ENCODE measurements around the gene RAD51B.

RAD51B gene

GRCh38 chr14:68295316-68295816 lies 475.8 kb downstream of the RAD51B start:
- peak; percentile 99 for TF ChIP-seq TCF7L2 (IDR thresholded peaks at IDR 0.05; ENCODE audit: borderline replicate concordance, low read depth, low read length)
- no peak for TF ChIP-seq ZNF843 (tag by site-specific recombination; IDR thresholded peaks at IDR 0.05)
- 0 out of 2 replicates have a peak, but pooled peaks have one; percentile 13 for TF ChIP-seq FEZF1 (tag by site-specific recombination; IDR thresholded peaks at IDR 0.05)
- peak; percentile 53; the same call in 1 of the 2 replicates for TF ChIP-seq GLIS1 (tag by site-specific recombination; IDR thresholded peaks at IDR 0.05)
- TF ChIP-seq ZNF423 (tag by site-specific recombination; IDR thresholded peaks at IDR 0.05) = no peak
- TF ChIP-seq ZIC2 (tag by site-specific recombination; IDR thresholded peaks at IDR 0.05) = peak; percentile 20; the same call in 1 of the 2 replicates
- TF ChIP-seq ZNF488 (tag by site-specific recombination; IDR thresholded peaks at IDR 0.05) = no peak
- no peak for TF ChIP-seq ZNF518A (tag by site-specific recombination; conservative IDR thresholded peaks at IDR 0.05; ENCODE audit: low read depth)
- TF ChIP-seq TRIM28 (IDR thresholded peaks at IDR 0.05; ENCODE audit: borderline replicate concordance, low read length) = peak; percentile 93
- no peak for TF ChIP-seq GLI2 (tag by site-specific recombination; IDR thresholded peaks at IDR 0.05; ENCODE audit: borderline replicate concordance, low read depth)
- no peak for TF ChIP-seq ZNF660 (tag by site-specific recombination; IDR thresholded peaks at IDR 0.05)
- ChIA-PET POLR2A (no interaction called here), CTCF (interaction anchor here (0.6 kb wide), 1 partner anchor 11 kb away, joined by 3 read pairs; no protein-coding TSS in a partner anchor)
- no peaks in the 10 kb centered on the region for H3K9me3 ChIP-seq (ENCODE audit: control insufficient read depth, insufficient read depth, low read depth, low read length)
- H3K4me3 ChIP-seq (ENCODE audit: low read depth, low read length) = no peak overlapping the region
- no peaks in the 10 kb centered on the region for H3K36me3 ChIP-seq (ENCODE audit: control insufficient read depth in 2 of 2, insufficient read depth in 1 of 2, low read length in 2 of 2)
- no peak overlapping the region for H3K27ac ChIP-seq (ENCODE audit: extremely low read depth, low read depth, low read length)
- peaks cover 14% of the 10 kb centered on the region for H3K4me1 ChIP-seq (ENCODE audit: control insufficient read depth, insufficient read depth, low read length)

- POLR2A ChIA-PET = no interaction called here
- H3K9me3 ChIP-seq (ENCODE audit: control insufficient read depth, insufficient read depth, low read depth, low read length) = no peaks in the 10 kb centered on the region
- no peak overlapping the region for H3K27ac ChIP-seq (ENCODE audit: extremely low read depth, low read depth, low read length)
- H3K4me3 ChIP-seq (ENCODE audit: low read depth, low read length) = no peak overlapping the region
- CTCF ChIA-PET = interaction anchor here (0.6 kb wide), 1 partner anchor 341 kb away, joined by 3 read pairs; no protein-coding TSS in a partner anchor
- no peaks in the 10 kb centered on the region for H3K36me3 ChIP-seq (ENCODE audit: control insufficient read depth in 2 of 2, insufficient read depth in 1 of 2, low read length in 2 of 2)
- H3K4me1 ChIP-seq (ENCODE audit: control insufficient read depth, insufficient read depth, low read length) = peaks cover 7% of the 10 kb centered on the region
- TF ChIP-seq GLI2 (tag by site-specific recombination; IDR thresholded peaks at IDR 0.05; ENCODE audit: borderline replicate concordance, low read depth) = no peak
These were observed 477.5 kb downstream of the RAD51B start for GRCh38 chr14:68297039-68297438.

GRCh38 chr14:68297876-68298468 lies 478.4 kb downstream of the RAD51B start:
- Histone ChIP-seq H3K36me3 (ENCODE audit: control insufficient read depth in 2 of 2, insufficient read depth in 1 of 2, low read length in 2 of 2) (no peaks in the 10 kb centered on the region), H3K4me1 (ENCODE audit: control insufficient read depth, insufficient read depth, low read length) (no peaks in the 10 kb centered on the region; the same call in 1 of the 2 replicates), H3K27ac (ENCODE audit: extremely low read depth, low read depth, low read length) (no peak overlapping the region), H3K9me3 (ENCODE audit: control insufficient read depth, insufficient read depth, low read depth, low read length) (no peaks in the 10 kb centered on the region), H3K4me3 (ENCODE audit: low read depth, low read length) (no peak overlapping the region)
- ChIA-PET CTCF (interaction anchor here (0.6 to 0.7 kb wide), 2 partner anchors 35 to 490 kb away, joined by 3 to 8 read pairs; no protein-coding TSS in a partner anchor), POLR2A (no interaction called here)
- TF ChIP-seq ZNF416 (tag by site-specific recombination; IDR thresholded peaks at IDR 0.05) = no peak
- no peak for TF ChIP-seq ZNF514 (tag by site-specific recombination; IDR thresholded peaks at IDR 0.05)
- TF ChIP-seq ZNF121 (tag by site-specific recombination; IDR thresholded peaks at IDR 0.05) = no peak
- TF ChIP-seq ZNF843 (tag by site-specific recombination; IDR thresholded peaks at IDR 0.05) = no peak
- TF ChIP-seq ZNF311 (tag by site-specific recombination; IDR thresholded peaks at IDR 0.05; ENCODE audit: borderline replicate concordance) = no peak
- TF ChIP-seq KLF7 (tag by site-specific recombination; IDR thresholded peaks at IDR 0.05; ENCODE audit: borderline replicate concordance) = no peak
- TF ChIP-seq ZNF473 (tag by site-specific recombination; IDR thresholded peaks at IDR 0.05) = no peak
- TF ChIP-seq ZSCAN18 (tag by site-specific recombination; IDR thresholded peaks at IDR 0.05) = no peak
- TF ChIP-seq ZNF248 (tag by site-specific recombination; IDR thresholded peaks at IDR 0.05) = no peak
- no peak for TF ChIP-seq ZNF544 (tag by site-specific recombination; IDR thresholded peaks at IDR 0.05)
- TF ChIP-seq ZNF214 (tag by site-specific recombination; IDR thresholded peaks at IDR 0.05; ENCODE audit: borderline replicate concordance) = no peak
- TF ChIP-seq ZNF596 (tag by site-specific recombination; IDR thresholded peaks at IDR 0.05) = no peak

Data from HEK293 (cell line).